ENCODE data around the gene KPNA1. TPM values are rescaled to one million over a fixed set of nuclear protein-coding genes. Genes with fewer than 3 reads are reported as not detected.

The KPNA1 gene
- total RNA-seq, 1 donor from 2014 or later = 46.0 TPM

GRCh38 chr3:122395582-122395981 lies 119.2 kb downstream of the KPNA1 start:
- Histone ChIP-seq H3K27me3 (ENCODE audit: control insufficient read depth, insufficient read depth, low read length) (no peaks in the 10 kb centered on the region), H3K36me3 (ENCODE audit: control insufficient read depth, insufficient read depth, low read length) (no peaks in the 10 kb centered on the region), H3K4me3 (ENCODE audit: low read depth, low read length) (no peak overlapping the region)
- no peak for TF ChIP-seq CTCF (IDR thresholded peaks at IDR 0.05; ENCODE audit: insufficient read depth, low read length, poor library complexity, severe bottlenecking)
- DNase-seq (ENCODE audit: low read depth) = no peak

- DNase-seq (ENCODE audit: low read depth) = no peak
- no peak overlapping the region for H3K4me3 ChIP-seq (ENCODE audit: low read depth, low read length)
- no peaks in the 10 kb centered on the region for H3K36me3 ChIP-seq (ENCODE audit: control insufficient read depth, insufficient read depth, low read length)
- no peak for TF ChIP-seq CTCF (IDR thresholded peaks at IDR 0.05; ENCODE audit: insufficient read depth, low read length, poor library complexity, severe bottlenecking)
- H3K27me3 ChIP-seq (ENCODE audit: control insufficient read depth, insufficient read depth, low read length) = no peaks in the 10 kb centered on the region
These were observed 120.6 kb downstream of the KPNA1 start for GRCh38 chr3:122394173-122394572.

GRCh38 chr3:122392868-122393844 lies 121.6 kb downstream of the KPNA1 start:
- DNase-seq (ENCODE audit: low read depth) = peak; percentile 49

GRCh38 chr3:122391681-122392446 lies 122.9 kb downstream of the KPNA1 start:
- no peak overlapping the region for H3K4me3 ChIP-seq (ENCODE audit: low read depth, low read length)
- TF ChIP-seq CTCF (IDR thresholded peaks at IDR 0.05; ENCODE audit: insufficient read depth, low read length, poor library complexity, severe bottlenecking) = no peak
- no peaks in the 10 kb centered on the region for H3K27me3 ChIP-seq (ENCODE audit: control insufficient read depth, insufficient read depth, low read length)
- H3K36me3 ChIP-seq (ENCODE audit: control insufficient read depth, insufficient read depth, low read length) = no peaks in the 10 kb centered on the region
- no peak for DNase-seq (ENCODE audit: low read depth)

More at GRCh38 chr3:122392868-122393844, 121.6 kb downstream of the KPNA1 start:
- no peak overlapping the region for H3K4me3 ChIP-seq (ENCODE audit: low read depth, low read length)
- H3K36me3 ChIP-seq (ENCODE audit: control insufficient read depth, insufficient read depth, low read length) = no peaks in the 10 kb centered on the region
- TF ChIP-seq CTCF (IDR thresholded peaks at IDR 0.05; ENCODE audit: insufficient read depth, low read length, poor library complexity, severe bottlenecking) = peak; percentile 68
- no peaks in the 10 kb centered on the region for H3K27me3 ChIP-seq (ENCODE audit: control insufficient read depth, insufficient read depth, low read length)

GRCh38 chr3:122390665-122391064 lies 124.1 kb downstream of the KPNA1 start:
- H3K27me3 ChIP-seq (ENCODE audit: control insufficient read depth, insufficient read depth, low read length) = no peaks in the 10 kb centered on the region
- no peak for DNase-seq (ENCODE audit: low read depth)
- TF ChIP-seq CTCF (IDR thresholded peaks at IDR 0.05; ENCODE audit: insufficient read depth, low read length, poor library complexity, severe bottlenecking) = no peak
- H3K4me3 ChIP-seq (ENCODE audit: low read depth, low read length) = no peak overlapping the region
- H3K36me3 ChIP-seq (ENCODE audit: control insufficient read depth, insufficient read depth, low read length) = no peaks in the 10 kb centered on the region

Measured in kidney epithelial cell (primary cell).